Sigmoid colon (tissue), 4 donors: ENCODE results near the gene ITPR2.

Experiments
- CTCF ChIP-seq, 4 experiments: fragments of 450-650 bp in 3 of 4; fragments of 200-600 bp in 1 of 4; IDR thresholded peaks; one replicate each; pipeline ENCODE4 v1.5.1; 2016 to 2019; ENCODE audit warnings: antibody characterized with exemption in 4 of 4, mild to moderate bottlenecking in 3 of 4, moderate library complexity in 2 of 4
- POLR2A ChIP-seq, 2 donors: fragments of 450-650 bp; IDR thresholded peaks; one replicate each; pipeline ENCODE4 v1.6.1; 2016; ENCODE audit warnings: antibody characterized with exemption in 2 of 2, mild to moderate bottlenecking in 2 of 2, moderate library complexity in 2 of 2
- POLR2AphosphoS5 ChIP-seq, 4 donors: sonication (generic); formaldehyde crosslinking; IDR thresholded peaks; one replicate each; pipeline ENCODE4 v1.6.1; 2017; ENCODE audit warnings: antibody characterized with exemption in 4 of 4

- TF ChIP-seq POLR2AphosphoS5 (IDR thresholded peaks at IDR 0.05) (peak in 2 of 4 donors; percentile 45 to 55), CTCF (IDR thresholded peaks at IDR 0.05) (no peak), POLR2A (IDR thresholded peaks at IDR 0.05) (no peak)
Measured at GRCh38 chr12:26723379-26724308, 109.3 kb downstream of the ITPR2 start.
